Epithelial cell of proximal tubule (primary cell): ENCODE results near the gene GLYATL2. TPM values are rescaled to one million over a fixed set of nuclear protein-coding genes. Genes with fewer than 3 reads are reported as not detected.

Experiments
- total RNA-seq: library from RNA; depleted of rRNA; stranded (reverse); fragments of >200 nt; gene quantifications from 2 replicates; pipeline ENCODE4 v1.2.3, GENCODE V29; 2015

The GLYATL2 gene
- total RNA-seq, 1 donor from 2014 or later, result 0.35 TPM

Other genes starting within 250 kb of the GLYATL2 start
- 0.29 and 1.2 TPM in 2 replicates for gene CNTF, start 222.0 kb downstream of the GLYATL2 start, total RNA-seq
- gene GLYAT, start 112.8 kb downstream of the GLYATL2 start, total RNA-seq, result not detected in 2 replicates
- 1.7 and 5.0 TPM in 2 replicates for gene GLYATL1, start 94.8 kb upstream of the GLYATL2 start, total RNA-seq
- gene GLYATL1B, start 241.6 kb upstream of the GLYATL2 start, total RNA-seq, result not detected in 2 replicates